NCI-H2171 (cell line): ENCODE results near the gene TTLL10.

Experiments
- DNase-seq: peaks from one replicate; lab custom pipeline; 2025; lab: John Stamatoyannopoulos, UW

TTLL10 gene

DNA sequence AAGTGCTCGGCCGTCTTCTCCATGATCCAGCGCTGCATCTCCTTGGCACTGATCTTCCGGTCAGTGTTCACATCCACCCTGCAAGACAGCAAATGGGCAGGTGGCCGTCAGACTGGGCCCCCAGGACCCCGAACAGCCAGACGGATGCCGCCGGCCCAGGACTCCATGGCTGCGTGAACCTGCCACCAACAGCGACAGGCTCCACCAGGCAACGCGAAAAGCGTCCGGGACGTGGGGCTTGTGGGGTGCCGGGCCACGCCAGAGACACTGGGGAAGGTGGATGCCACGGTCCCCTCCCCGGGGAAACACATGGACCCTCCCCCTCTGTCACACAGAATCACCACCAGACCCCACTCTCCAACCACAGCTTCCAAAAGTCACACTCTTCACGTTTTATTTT, 50.2 kb downstream of the TTLL10 start:
- no peak for DNase-seq

DNA sequence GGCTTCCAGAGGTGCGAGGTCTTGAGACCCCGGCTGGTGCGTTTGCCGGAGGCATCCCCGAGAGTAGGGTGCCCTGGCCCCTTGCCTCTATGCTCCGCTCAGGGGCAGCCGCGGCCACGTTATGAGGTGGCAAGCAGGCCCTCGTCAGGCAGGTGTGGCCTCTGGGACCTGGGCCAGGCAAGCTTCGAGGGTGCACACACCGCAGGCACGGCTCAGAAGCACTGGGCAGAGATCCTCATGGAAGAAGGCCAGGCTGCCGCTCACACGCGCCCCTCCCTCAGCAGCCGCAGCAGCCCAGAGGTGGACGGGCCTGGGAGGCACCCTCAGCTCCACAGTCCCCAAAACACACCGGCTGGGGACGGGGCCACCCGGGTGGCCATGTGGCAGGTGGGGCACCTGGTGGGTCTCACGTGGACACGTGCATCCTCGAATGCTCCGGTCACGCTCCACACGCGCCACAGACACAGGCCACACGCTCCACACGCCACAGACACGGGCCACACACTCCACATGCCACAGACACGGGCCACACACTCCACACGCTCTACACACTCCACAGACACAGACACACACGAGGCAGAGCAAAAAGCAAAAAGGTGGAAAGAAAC, 51.7 kb downstream of the TTLL10 start:
- DNase-seq = no peak

DNA sequence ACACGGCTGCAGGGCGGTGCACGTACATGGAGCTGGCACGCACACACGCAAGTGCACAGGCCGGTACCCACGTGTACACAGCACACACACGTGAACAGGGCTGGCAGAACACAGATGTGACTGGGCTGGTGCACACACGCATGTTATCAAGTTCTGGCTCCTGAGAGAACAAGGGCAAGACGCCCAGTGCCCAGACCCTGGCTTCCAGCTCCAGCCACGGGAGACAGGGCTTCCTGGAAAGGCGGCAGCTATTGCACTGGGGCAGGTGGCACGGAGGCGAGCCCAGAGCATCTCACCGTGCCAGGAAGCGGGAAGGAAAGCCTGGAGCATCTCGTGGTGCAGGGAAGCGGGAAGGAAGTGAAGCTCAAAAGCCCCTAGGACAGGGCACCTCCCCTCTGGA, 52.2 kb downstream of the TTLL10 start:
- DNase-seq = no peak

DNA sequence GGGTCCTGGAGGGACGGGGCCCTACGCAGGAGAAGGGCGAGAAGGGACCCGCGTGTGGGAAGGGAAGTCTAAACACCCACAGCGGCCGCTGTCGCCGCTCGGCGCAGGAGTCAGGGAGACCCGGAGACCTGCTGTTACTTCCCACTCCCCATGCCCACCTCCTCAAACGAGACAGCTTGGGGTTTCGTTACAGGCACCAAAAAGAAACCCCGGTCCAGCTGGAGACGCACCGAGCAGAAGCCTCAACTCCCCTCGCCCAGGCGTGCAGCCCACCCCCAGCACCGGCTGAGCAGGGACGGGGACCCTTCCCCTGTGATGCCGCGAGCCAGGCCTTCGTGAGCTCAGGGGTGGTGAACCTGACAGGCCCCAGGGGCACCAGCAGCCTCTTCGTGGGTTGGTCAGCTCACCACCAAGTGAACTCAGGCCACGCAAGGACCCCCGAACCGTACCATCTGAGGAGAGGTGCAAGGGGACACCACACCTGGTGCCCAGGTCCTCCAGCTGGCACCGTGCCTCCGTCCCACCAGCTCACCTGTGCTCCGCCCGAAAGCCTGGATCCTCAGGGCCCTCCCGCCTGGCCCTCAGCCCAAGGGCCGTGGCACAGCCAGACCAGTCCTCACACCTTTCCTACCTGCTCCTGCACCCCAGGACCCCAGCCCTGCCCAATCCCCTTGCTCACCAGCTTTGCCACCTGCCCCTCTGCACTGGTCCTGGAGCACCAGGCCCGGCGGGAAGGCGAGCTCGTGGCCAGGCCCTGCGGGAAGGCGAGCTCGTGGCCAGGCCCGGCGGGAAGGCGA, 53.1 kb downstream of the TTLL10 start:
- no peak for DNase-seq

DNA sequence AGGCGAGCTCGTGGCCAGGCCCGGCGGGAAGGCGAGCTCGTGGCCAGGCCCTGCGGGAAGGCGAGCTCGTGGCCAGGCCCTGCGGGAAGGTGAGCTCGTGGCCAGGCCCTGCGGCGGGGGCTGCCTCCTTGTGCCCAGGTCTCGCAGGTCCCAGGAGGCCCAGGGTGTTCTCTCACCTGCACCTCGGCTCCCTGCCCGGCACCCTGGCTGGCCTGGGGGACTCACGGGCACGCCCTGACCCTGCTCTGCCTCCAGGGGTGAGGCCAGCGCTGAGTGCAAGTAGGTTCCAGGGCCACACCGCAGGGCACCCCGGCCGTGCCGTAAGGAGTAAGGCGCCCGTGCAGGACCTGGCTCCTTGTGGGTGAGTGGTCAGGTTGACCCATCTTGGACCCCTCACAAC, 53.7 kb downstream of the TTLL10 start:
- no peak for DNase-seq

DNA sequence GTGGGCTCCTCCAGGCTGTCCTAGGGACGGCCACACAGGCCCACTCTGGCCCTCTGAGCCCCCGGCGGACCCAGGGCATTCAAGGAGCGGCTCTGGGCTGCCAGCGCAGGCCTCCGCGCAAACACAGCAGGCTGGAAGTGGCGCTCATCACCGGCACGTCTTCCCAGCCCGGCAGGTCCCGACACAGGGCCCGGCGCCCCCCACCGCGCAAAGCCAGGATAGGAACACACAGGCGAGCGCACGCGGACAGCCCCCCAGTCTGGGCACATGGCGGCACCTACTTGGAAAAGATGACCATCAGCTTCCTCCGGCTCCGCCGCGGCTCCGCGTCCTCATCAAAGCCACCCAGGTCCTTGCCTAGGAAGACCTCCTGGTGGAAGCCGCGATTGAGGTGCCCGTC, 54.5 kb downstream of the TTLL10 start:
- DNase-seq = no peak

DNA sequence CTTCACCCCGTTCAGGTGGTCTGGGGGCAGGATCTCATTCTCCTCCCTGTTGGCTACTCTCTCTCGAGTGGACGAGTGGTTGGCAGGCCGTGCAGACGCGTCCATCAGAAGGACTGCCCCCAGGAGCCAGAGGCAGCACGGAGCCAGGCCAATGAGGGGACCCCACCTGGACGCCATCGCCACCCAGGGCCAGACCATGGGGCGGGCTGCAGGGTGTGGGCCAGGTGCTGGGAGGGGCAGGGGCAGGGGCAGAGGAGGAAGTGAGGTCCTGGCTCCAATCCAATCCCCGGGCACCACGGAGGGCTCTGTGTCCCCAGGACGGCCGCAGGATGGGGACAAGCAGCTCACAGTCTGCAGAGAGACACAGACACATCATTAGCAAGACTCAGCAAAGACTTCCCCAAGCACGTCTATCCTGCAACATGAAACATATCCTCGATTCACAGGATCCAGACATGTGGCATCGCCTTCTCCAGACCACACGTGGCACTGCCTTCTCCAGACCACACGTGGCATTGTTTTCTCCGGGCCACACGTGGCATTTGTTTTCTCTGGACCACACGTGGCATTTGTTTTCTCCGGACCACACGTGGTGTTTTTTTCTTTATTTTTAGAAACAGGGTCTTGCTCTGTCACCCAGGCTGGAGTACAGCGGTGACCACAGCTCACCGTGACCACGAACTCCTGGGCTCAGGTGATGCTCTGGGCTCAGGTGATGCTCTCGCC, 55.1 kb downstream of the TTLL10 start:
- no peak for DNase-seq

DNA sequence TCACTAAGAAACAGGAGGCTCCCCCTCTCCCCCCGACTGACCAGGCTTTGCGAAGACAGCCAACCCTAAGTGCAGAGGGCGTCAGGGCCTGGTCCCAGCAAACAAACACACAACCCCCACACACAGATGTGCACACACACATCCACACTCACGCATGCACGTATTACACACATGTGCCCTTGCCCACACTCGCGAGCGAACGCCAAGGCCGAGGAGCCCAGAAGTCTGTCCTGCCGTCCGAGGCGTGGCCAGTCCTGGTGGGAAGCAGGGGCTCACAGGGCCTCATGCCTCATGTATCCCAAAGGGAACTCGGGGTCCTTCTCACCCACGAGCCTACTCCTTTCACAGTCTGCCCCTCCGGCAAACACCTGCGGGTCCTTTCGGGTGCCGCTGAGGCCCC, 56.1 kb downstream of the TTLL10 start:
- no peak for DNase-seq

DNA sequence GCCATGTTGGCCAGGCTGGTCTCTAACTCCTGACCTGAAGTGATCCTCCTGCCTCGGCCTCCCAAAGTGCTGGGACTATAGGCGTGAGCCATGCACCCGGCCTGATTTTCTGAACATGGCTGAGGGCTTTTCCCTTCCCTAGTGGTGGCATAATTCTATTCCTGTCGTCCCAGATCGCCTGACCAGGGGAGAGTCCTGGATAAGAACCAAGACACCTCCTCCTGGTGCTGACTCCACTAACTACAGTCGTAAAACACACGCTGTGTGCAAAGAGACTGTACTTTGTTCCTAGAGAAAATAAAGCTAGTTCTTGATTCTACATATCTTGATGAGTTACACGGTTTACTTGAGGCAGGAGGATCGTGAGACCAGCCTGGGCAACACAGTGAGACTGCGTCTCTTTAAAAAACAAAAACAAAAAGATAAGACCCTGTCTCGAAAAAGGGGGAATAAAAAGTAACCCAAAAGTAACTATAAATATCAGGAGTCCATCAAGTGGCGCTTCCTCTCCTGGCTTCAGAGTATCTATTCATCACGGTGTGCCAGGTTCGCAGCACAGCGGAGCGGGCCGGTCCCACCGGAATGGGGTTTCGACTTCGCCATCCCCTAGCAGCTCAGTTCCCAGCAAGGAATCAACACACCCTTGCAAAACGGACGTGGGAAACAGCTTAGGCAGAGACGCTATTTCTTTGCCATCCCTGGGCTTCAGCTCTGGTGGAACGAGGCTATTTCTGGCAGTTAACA, 57.1 kb downstream of the TTLL10 start:
- no peak for DNase-seq

DNA sequence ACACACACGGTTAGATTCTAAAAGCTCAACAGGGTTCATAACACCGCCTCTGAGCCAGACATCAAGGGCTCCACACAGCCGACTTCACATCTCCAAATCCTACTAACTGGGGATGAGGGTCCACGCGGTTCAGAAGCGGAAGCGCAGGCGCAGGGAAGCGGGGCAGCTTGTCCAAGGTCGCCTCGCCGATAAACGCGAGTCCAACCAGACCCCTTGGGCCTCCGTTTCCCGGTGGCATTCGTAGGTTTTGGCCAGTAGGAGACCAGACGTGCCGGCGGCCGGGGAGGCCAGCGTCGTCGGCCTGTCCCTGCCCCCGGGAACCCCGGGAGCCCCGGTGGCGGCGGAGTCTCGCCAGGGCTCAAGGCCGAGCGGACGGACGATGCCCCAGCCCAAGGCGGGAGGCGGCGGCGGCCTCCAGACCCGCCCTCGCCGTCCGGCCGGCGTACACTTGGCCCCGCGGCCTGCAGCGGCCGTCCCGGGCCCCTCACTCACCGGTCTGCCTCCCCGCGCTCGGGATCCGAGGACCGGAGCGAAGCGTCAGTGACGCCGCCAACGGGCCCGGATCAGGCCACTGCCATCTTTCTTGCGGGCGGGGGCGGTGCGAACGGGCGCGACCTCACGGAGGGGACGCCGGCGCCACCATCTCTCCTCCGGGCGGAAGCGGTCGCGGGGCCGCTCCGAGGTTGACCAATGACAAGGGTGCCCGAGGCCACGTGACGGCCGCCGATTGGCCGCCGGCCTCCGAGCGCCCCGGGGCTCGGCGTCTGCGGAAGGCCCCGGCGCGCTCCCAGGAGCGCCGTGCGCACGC, 57.9 kb downstream of the TTLL10 start, which contains the start of gene SDF4:
SDF4 (minus strand) TSS at position 602 of the 808 bp plus-strand sequence. CDS start 3,229 bp downstream, outside the sequence.
- DNase-seq = peak; percentile 93

DNA sequence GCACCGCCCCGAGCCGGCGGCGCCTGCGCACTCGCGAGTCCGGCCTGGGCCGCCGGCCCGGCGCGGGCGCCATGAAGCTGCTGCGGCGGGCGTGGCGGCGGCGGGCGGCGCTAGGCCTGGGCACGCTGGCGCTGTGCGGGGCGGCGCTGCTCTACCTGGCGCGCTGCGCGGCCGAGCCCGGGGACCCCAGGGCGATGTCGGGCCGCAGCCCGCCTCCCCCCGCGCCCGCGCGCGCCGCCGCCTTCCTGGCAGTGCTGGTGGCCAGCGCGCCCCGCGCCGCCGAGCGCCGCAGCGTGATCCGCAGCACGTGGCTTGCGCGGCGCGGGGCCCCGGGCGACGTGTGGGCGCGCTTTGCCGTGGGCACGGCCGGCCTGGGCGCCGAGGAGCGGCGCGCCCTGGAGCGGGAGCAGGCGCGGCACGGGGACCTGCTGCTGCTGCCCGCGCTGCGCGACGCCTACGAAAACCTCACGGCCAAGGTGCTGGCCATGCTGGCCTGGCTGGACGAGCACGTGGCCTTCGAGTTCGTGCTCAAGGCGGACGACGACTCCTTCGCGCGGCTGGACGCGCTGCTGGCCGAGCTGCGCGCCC, 58.6 kb downstream of the TTLL10 start, which contains the start of gene B3GALT6:
B3GALT6 (plus strand) TSS at position 30 of the 588 bp plus-strand sequence; CDS start at position 72, 42 bp downstream.
- DNase-seq = peak; percentile 57

DNA sequence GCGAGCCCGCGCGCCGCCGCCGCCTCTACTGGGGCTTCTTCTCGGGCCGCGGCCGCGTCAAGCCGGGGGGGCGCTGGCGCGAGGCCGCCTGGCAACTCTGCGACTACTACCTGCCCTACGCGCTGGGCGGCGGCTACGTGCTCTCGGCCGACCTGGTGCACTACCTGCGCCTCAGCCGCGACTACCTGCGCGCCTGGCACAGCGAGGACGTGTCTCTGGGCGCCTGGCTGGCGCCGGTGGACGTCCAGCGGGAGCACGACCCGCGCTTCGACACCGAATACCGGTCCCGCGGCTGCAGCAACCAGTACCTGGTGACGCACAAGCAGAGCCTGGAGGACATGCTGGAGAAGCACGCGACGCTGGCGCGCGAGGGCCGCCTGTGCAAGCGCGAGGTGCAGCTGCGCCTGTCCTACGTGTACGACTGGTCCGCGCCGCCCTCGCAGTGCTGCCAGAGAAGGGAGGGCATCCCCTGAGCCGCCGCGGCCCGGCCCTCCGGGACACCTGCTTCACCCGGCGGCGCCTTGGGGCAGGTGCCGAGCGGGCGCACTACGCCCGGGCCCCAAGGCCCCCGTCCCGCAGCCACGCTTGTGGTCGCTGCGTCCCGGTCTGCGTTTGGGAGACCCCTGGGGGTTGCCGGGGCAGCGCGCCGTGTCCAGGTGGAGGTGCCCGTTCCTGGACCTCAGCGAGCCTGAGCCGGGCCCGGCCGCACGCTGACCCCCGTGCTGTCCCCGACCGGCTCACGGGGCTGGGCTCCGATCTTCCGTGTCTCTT, 59.3 kb downstream of the TTLL10 start:
- no peak for DNase-seq

DNA sequence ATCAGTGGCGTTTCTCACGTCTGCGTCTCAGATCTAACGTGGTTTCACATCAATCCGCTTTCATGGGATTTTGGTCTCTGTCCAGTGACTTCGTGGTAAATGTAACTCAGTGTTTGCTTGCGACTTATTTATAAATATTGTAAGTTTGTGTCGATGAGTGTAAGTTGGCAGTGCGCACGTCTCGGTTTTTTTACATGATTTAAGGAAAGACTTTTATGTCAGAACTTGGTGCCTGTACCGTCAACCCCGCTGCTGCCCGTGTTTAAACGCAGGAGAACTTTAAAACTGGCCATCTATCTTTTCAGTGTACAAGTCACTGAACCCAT, 59.9 kb downstream of the TTLL10 start:
- no peak for DNase-seq

DNA sequence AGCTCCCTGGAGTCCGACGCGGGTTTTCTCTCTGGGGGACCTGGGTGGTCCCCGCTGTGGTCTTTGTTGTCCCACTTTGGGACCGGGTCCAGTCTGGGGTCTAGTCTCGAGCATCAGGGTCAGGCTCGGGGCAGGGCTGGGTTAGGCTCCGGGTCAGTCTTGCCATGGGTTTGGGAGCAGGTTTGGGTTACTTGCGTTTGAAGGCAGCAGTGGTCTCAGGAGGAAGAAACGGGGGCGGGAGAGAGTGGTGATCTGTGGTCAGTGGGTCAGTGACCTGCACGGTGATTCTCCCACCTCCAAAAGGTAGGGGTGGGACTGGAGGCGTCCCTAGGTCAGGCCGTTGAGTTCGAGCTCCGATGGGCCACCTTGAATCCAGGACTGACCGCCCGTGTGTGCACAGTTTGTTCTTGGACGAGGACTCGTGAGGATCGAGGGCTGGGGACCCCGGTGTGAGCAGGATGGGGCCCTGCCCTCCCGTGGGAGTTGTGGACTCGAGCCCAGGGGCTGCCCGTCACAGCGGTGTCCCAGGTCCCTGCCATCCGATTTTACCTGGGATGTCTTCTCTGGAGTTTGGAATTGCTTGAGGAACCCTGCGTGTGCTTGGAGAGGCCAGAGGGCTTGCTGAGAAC, 60.6 kb downstream of the TTLL10 start:
- DNase-seq = no peak

DNA sequence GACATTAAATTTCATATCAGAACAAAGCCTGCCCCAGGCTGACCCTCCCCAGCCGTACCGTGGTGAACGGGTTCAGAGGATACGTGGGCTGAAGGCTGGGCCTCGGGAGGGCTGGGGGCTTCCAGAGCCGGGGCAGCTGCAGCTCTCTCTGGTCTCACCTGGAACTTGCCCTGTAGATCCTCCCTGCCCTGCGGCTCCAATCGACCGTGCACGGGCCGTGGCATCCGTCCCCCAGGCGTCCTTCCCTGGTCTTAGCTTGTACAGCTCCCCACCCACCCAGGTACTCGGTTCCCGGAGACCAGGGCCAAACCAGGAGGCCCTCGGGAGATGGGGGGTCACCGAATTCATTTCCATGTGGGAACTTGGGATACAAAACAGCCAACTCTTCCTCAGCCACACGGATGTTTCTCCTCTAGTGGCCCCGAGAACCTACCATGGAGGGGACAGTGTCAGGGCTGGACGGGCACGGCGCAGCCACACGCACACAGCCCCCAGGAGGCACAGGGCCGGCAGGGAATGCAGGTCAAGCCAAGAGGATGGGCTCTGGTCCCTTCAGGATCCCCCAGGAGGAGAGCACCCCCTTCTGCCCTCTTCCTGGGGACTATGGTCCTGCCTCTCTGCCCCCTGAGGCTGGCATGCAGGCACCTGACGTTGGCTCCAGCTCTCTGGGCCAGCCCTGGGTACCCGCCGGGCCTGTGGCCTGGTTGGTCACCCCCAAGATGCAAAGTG, 61.5 kb downstream of the TTLL10 start:
- DNase-seq = no peak

DNA sequence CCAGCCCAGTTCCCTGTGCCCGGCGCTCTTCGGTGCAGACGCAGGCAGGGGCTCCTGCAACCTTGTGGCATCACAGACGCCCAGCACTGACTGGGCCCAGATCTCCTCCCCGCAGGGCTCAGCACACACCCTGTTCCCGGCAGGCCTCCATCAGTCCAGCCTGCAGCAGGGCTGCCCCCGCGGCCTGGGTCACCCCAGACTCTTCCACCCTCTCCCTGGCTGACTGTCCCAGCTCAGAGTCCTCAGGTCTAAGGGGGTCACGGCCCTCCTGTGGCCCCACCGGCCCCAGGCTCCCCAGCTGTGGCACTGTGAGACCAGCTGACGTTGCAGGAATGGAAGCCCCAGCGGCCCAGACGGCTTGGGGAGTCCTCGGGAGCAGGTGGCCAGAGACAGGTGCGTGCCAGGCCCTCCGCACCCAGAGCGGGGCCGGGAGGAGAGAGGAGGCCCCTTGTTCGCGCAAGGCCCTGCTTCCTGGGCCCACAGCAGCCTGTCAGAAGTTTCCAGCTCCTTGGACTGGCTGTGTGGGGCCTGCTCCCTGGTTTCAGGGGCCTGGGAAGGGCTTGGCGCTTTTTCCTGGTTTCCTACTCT, 62.6 kb downstream of the TTLL10 start:
- no peak for DNase-seq

DNA sequence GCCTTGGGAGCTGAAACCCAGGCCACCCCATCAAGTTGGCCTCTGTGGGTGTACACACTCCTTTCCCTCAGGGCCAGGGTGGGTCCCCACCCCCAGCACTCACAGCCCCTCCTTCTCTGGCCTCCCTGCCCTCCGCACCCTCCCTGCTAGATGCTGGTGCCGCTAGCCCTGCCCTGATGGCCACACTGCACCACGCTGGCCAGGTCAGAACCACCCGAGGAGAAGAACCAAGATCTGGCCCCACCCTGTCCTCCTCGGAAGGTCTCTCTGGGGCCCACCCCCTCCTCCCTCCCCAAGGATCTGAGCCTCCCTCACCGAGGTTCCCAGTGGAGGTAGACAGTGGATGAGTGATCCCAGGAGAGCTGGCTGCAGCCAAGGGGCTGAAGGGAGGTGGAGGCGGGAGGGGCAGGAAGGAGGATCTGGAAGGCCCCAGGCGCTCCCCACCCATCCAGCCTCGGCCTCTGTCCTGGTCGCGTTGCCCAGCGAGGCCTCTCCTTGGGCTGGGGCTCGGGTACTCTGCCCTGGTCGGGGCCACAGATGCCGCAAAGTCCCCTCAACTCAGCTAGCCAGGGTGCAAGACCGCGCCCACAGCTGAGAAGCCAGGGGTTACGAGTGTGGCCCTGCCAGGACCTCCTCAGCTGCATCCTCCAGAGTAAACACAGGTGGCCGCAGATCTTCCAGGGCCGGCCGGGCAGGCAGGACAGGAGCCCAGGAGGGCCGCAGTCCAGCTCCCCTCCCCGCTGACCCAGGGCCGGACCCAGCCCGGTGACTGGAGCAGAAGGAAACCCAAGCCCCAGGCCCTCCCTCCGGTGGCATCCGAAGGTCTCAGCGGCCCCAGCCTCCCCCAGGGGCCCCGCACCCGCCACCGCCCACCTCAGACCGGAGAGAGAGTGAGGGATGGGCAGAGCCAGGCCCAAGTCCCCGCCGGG, 63.5 kb downstream of the TTLL10 start:
- no peak for DNase-seq
